OCI-LY7 (cell line): ENCODE results near the gene IGSF21. TPM values are rescaled to one million over a fixed set of nuclear protein-coding genes. Genes with fewer than 3 reads are reported as not detected.

Experiments
- BruUV-seq: library from RNA; stranded (reverse); fragments of 400-500 nt; replicated peaks from 2 replicates; lab custom pipeline; 2021; lab: Mats Ljungman, UMichigan
- CTCF ChIA-PET: fragments of 300-600 bp; sonication (Branson Sonifier 250); formaldehyde crosslinking; loops from one replicate; lab custom pipeline; 2022; ENCODE audit warnings: antibody characterized with exemption; ENCODE audit not compliant: unreplicated experiment; lab: Charles Lee
- POLR2A ChIA-PET: fragments of 300-600 bp; sonication (Branson Sonifier 250); formaldehyde crosslinking; loops from one replicate; lab custom pipeline; 2022; ENCODE audit warnings: antibody characterized with exemption; lab: Charles Lee
- DNase-seq: peaks from one replicate; pipeline ENCODE4 v3.0.0-alpha.2; 2015; ENCODE audit warnings: low spot score
- H2AFZ ChIP-seq: fragments of 200-600 bp; sonication (generic), shearing (Covaris generic); 2 replicates; pipeline ENCODE4 v1.6.1; 2014; ENCODE audit warnings: mild to moderate bottlenecking, antibody characterized with exemption, low read length, moderate library complexity
- H3K27ac ChIP-seq: fragments of 200-600 bp; sonication (generic); 2 replicates; pipeline ENCODE4 v1.5.1; 2014; ENCODE audit warnings: mixed run types, low read depth, mild to moderate bottlenecking, moderate library complexity, low read length, inconsistent platforms; ENCODE audit not compliant: poor library complexity, severe bottlenecking
- H3K36me3 ChIP-seq: fragments of 200-600 bp; sonication (generic); 2 replicates; pipeline ENCODE4 v1.6.1; 2014; ENCODE audit warnings: mild to moderate bottlenecking, antibody characterized with exemption, low read length, moderate library complexity, mixed read lengths; ENCODE audit not compliant: insufficient read depth
- H3K4me1 ChIP-seq: fragments of 200-600 bp; sonication (generic); 2 replicates; pipeline ENCODE4 v1.5.1; 2014; ENCODE audit warnings: mild to moderate bottlenecking, low read length; ENCODE audit not compliant: insufficient read depth, poor library complexity, severe bottlenecking
- H3K4me2 ChIP-seq: fragments of 200-600 bp; sonication (generic); 2 replicates; pipeline ENCODE4 v1.6.1; 2014; ENCODE audit warnings: mild to moderate bottlenecking, low read length
- H3K4me3 ChIP-seq: fragments of 200-600 bp; sonication (generic); 2 replicates; pipeline ENCODE4 v1.5.1; 2014; ENCODE audit warnings: mild to moderate bottlenecking, low read depth, low read length; ENCODE audit not compliant: poor library complexity, severe bottlenecking
- H3K79me2 ChIP-seq: fragments of 200-600 bp; sonication (generic); 2 replicates; pipeline ENCODE4 v1.6.1; 2016; ENCODE audit warnings: low read depth, mild to moderate bottlenecking, low read length, moderate library complexity, mixed read lengths; ENCODE audit not compliant: insufficient read depth
- H3K9me2 ChIP-seq: fragments of 200-600 bp; sonication (generic); 2 replicates; pipeline ENCODE4 v1.6.1; 2016; ENCODE audit warnings: mild to moderate bottlenecking, low read length, mixed read lengths; ENCODE audit not compliant: insufficient read depth
- H3K9me3 ChIP-seq: fragments of 200-600 bp; sonication (generic); 2 replicates; pipeline ENCODE4 v1.6.1; 2014; ENCODE audit warnings: mild to moderate bottlenecking, mixed run types, low read length, mixed read lengths
- H4K20me1 ChIP-seq: fragments of 200-600 bp; sonication (generic); 2 replicates; pipeline ENCODE4 v1.6.1; 2014; ENCODE audit warnings: mild to moderate bottlenecking, antibody characterized with exemption, low read length, moderate library complexity, mixed read lengths; ENCODE audit not compliant: insufficient read depth
- CTCF ChIP-seq: fragments of 200-600 bp; sonication (generic); conservative IDR thresholded peaks from 2 replicates; pipeline ENCODE4 v1.5.1; 2014; ENCODE audit warnings: mild to moderate bottlenecking, antibody characterized with exemption, low read length, moderate library complexity, mixed read lengths
- EZH2phosphoT487 ChIP-seq: fragments of 200-600 bp; sonication (generic); IDR thresholded peaks from 2 replicates; pipeline ENCODE4 v1.6.1; 2018; ENCODE audit warnings: low read depth, borderline replicate concordance, mild to moderate bottlenecking, mixed run types, antibody characterized with exemption, low read length, moderate library complexity, mixed read lengths
- intact Hi-C: fragments of 100-400 bp; cut with micrococcal nuclease; formaldehyde crosslinking; loops from one replicate; pipeline ENCODE4 v1.10.0; 2022; ENCODE audit not compliant: unreplicated experiment
- total RNA-seq, 2 experiments: library from RNA; depleted of rRNA in 1 of 2; stranded (reverse); fragments of >200 nt in 1 of 2; shearing (Covaris generic) in 1 of 2; gene quantifications; 2 replicates each; pipeline ENCODE4 v1.2.3, GENCODE V29; 2014 to 2022

IGSF21 gene
- total RNA-seq, 2 experiments from 2014 or later, result 0.17 TPM; not detected in 1

- H3K4me1 ChIP-seq, result no peaks in the 10 kb centered on the region
- H3K79me2 ChIP-seq, result no peaks in the 10 kb centered on the region
- BruUV-seq, result no TSS peak
- no peak overlapping the region for H2AFZ ChIP-seq
- no peaks in the 10 kb centered on the region for H3K9me3 ChIP-seq
- no peaks in the 10 kb centered on the region for H3K9me2 ChIP-seq
- H3K27ac ChIP-seq, result no peak overlapping the region
- CTCF ChIA-PET, result no interaction called here
- H4K20me1 ChIP-seq, result no peaks in the 10 kb centered on the region
- no peaks in the 10 kb centered on the region for H3K36me3 ChIP-seq
- no peak for DNase-seq
- no peak overlapping the region for H3K4me2 ChIP-seq
- POLR2A ChIA-PET, result no interaction called here
- intact Hi-C loops, result no loop called here
- no peak for TF ChIP-seq EZH2phosphoT487
- TF ChIP-seq CTCF, result no peak
- H3K4me3 ChIP-seq, result no peak overlapping the region
Measured at GRCh38 chr1:18316764-18317163, 209.2 kb downstream of the IGSF21 start.

DNA sequence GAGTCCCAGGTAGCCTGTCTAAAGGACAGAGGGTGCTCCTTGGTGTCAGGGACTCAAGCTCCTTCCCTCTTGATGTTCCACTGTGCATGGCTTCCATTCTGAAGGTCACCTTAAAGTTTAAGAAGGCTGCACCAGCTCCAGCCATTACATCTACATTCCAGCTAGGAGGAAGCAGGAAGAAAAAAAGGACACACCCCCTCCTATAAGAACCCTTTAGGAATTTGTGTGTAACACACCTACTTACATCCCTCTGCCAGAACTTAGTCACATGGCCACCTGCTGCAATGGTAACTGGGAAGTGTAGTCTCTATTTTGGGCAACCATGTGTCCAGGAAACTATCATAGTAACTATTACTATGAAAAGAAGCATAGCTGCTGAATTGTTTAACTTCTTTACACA lies 211.5 kb downstream of the IGSF21 start:
- intact Hi-C loops, result no loop called here
- no peaks in the 10 kb centered on the region for H3K9me3 ChIP-seq
- no peak overlapping the region for H3K27ac ChIP-seq
- BruUV-seq, result no TSS peak
- H3K4me2 ChIP-seq, result no peak overlapping the region
- H3K36me3 ChIP-seq, result no peaks in the 10 kb centered on the region
- H2AFZ ChIP-seq, result no peak overlapping the region
- no peak for DNase-seq
- no peaks in the 10 kb centered on the region for H4K20me1 ChIP-seq
- no peaks in the 10 kb centered on the region for H3K4me1 ChIP-seq
- H3K4me3 ChIP-seq, result no peak overlapping the region
- ChIA-PET POLR2A (interaction anchor here (0.5 kb wide), 1 partner anchor 301 kb away, joined by 3 read pairs; no protein-coding TSS in a partner anchor), CTCF (no interaction called here)
- no peaks in the 10 kb centered on the region for H3K79me2 ChIP-seq
- no peak for TF ChIP-seq EZH2phosphoT487
- TF ChIP-seq CTCF, result no peak
- no peaks in the 10 kb centered on the region for H3K9me2 ChIP-seq

- Histone ChIP-seq H3K27ac (no peak overlapping the region), H3K9me3 (no peaks in the 10 kb centered on the region), H3K4me3 (no peak overlapping the region), H3K9me2 (no peaks in the 10 kb centered on the region), H3K36me3 (no peaks in the 10 kb centered on the region), H4K20me1 (no peaks in the 10 kb centered on the region), H3K4me1 (no peaks in the 10 kb centered on the region), H2AFZ (no peak overlapping the region), H3K79me2 (no peaks in the 10 kb centered on the region), H3K4me2 (no peak overlapping the region)
- intact Hi-C loops, result no loop called here
- ChIA-PET CTCF (no interaction called here), POLR2A (no interaction called here)
- no peak for DNase-seq
- TF ChIP-seq EZH2phosphoT487, result no peak
- no peak for TF ChIP-seq CTCF
- no TSS peak for BruUV-seq
Measured at GRCh38 chr1:18320051-18320450, 212.5 kb downstream of the IGSF21 start.
